ENCODE data around the gene MTMR10.

DNA sequence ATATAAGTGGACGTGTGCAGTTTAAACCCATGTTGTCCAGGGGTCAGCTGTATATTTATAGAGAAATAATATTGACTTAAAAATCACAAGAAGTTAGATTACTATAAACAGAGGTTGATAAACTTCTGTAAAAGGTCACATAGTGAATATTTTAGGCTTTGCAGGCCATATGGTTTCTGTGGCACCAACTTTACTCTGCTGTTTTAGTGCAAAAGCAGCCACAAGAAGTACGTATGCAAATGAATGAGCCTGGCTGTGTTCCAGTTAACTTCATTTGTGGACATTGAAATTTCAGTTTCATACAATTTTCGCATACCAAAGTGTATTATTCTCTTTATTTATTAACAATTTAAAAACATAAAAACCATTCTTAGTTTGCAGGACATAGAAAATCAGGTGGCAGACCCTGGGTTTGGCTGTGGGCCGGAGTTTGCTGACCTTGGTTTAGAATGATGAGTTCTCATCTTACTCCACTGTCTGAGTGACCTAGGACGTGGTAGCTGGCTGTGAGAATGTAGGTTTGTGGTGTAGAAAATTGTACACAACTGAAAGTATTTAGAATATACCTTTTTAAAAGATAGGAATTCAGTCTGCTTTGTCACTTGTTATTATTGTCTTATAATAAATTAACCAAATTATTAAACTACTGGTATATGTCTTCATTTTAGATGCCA lies 71.4 kb downstream of the MTMR10 start:
- TF ChIP-seq, protein P1, sequence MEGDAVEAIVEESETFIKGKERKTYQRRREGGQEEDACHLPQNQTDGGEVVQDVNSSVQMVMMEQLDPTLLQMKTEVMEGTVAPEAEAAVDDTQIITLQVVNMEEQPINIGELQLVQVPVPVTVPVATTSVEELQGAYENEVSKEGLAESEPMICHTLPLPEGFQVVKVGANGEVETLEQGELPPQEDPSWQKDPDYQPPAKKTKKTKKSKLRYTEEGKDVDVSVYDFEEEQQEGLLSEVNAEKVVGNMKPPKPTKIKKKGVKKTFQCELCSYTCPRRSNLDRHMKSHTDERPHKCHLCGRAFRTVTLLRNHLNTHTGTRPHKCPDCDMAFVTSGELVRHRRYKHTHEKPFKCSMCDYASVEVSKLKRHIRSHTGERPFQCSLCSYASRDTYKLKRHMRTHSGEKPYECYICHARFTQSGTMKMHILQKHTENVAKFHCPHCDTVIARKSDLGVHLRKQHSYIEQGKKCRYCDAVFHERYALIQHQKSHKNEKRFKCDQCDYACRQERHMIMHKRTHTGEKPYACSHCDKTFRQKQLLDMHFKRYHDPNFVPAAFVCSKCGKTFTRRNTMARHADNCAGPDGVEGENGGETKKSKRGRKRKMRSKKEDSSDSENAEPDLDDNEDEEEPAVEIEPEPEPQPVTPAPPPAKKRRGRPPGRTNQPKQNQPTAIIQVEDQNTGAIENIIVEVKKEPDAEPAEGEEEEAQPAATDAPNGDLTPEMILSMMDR (IDR thresholded peaks at IDR 0.05; ENCODE audit: low read length): no peak
- no peak for TF ChIP-seq EZH2 (IDR thresholded peaks at IDR 0.05; ENCODE audit: borderline replicate concordance, low read length)

Measured in OCI-LY1 (cell line).